Fibroblast of lung (primary cell): ENCODE data around the gene UGDH. TPM values are rescaled to one million over a fixed set of nuclear protein-coding genes. Genes with fewer than 3 reads are reported as not detected.
A peak's percentile ranks its signal among the peaks of the same experiment; 100 is the strongest.

ENCODE experiments used
- DNase-seq, 2 donors: peaks; one replicate each; pipeline versions ENCODE4 v3.0.0 to v3.0.0-alpha.2; 2010; ENCODE audit warnings: low read depth in 2 of 2
- H2AFZ ChIP-seq: 2 replicates; pipeline ENCODE4 v1.5.1; 2012; ENCODE audit warnings: low read length, control low read depth, inconsistent platforms
- H3K27ac ChIP-seq: 2 replicates; pipeline ENCODE4 v1.5.1; 2011; ENCODE audit warnings: low read length, control low read depth; ENCODE audit not compliant: insufficient read depth
- H3K27me3 ChIP-seq: 2 replicates; pipeline ENCODE4 v1.5.1; 2011; ENCODE audit warnings: mild to moderate bottlenecking, low read length; ENCODE audit not compliant: control insufficient read depth, insufficient read depth
- H3K36me3 ChIP-seq: 2 replicates; pipeline ENCODE4 v1.5.1; 2011; ENCODE audit warnings: low read length; ENCODE audit not compliant: control insufficient read depth, insufficient read depth
- H3K4me1 ChIP-seq: 2 replicates; pipeline ENCODE4 v1.5.1; 2011; ENCODE audit warnings: low read length; ENCODE audit not compliant: control insufficient read depth, insufficient read depth; ENCODE audit errors: extremely low read depth
- H3K4me2 ChIP-seq: 2 replicates; pipeline ENCODE4 v1.5.1; 2011; ENCODE audit warnings: low read length, control low read depth; ENCODE audit not compliant: insufficient read depth; ENCODE audit errors: extremely low read depth
- H3K4me3 ChIP-seq, 4 experiments: fragments of 200-600 bp in 1 of 4; sonication (generic) in 1 of 4; replicated peaks in 1 of 4; 2 replicates each; pipeline ENCODE4 v1.5.1; 2011 to 2016; ENCODE audit warnings: low read length in 4 of 4, low read depth in 3 of 4, mild to moderate bottlenecking in 3 of 4, control low read depth in 2 of 4, inconsistent platforms in 1 of 4, mixed read lengths in 1 of 4; ENCODE audit not compliant: insufficient read depth in 1 of 4; ENCODE audit errors: control extremely low read depth in 1 of 4
- H3K79me2 ChIP-seq: 2 replicates; pipeline ENCODE4 v1.5.1; 2012; ENCODE audit warnings: mild to moderate bottlenecking, low read length, inconsistent platforms; ENCODE audit not compliant: control insufficient read depth, insufficient read depth
- H3K9ac ChIP-seq: 2 replicates; pipeline ENCODE4 v1.5.1; 2011; ENCODE audit warnings: mild to moderate bottlenecking, low read length, control low read depth; ENCODE audit not compliant: insufficient read depth
- H3K9me3 ChIP-seq: 2 replicates; pipeline ENCODE4 v1.5.1; 2012; ENCODE audit warnings: low read depth, low read length; ENCODE audit not compliant: control insufficient read depth, insufficient read depth
- H4K20me1 ChIP-seq: 2 replicates; pipeline ENCODE4 v1.5.1; 2011; ENCODE audit warnings: low read length; ENCODE audit not compliant: control insufficient read depth, insufficient read depth; ENCODE audit errors: extremely low read depth
- EZH2 ChIP-seq: IDR thresholded peaks from 2 replicates; pipeline ENCODE4 v1.5.1; 2012; ENCODE audit warnings: low read length, control low read depth, mild to moderate bottlenecking; ENCODE audit errors: missing control alignments
- polyA plus RNA-seq, 2 donors: library from polyadenylated mRNA; depleted of rRNA in 1 of 2; stranded (reverse) in 1 of 2; unstranded in 1 of 2; fragments of >200 nt; gene quantifications; 2 replicates each; pipeline ENCODE4 v1.2.1, GENCODE V29; 2011 to 2012; ENCODE audit warnings: missing spikeins in 1 of 2
- total RNA-seq: library from RNA; depleted of rRNA; stranded (reverse); fragments of >200 nt; gene quantifications from 2 replicates; pipeline ENCODE4 v1.2.1, GENCODE V29; 2014
- TF ChIP-seq, protein P1 (sequence below), 2 donors: IDR thresholded peaks in 1 of 2; conservative IDR thresholded peaks in 1 of 2; 1 replicate in 1 of 2; 2 replicates in 1 of 2; pipeline ENCODE4 v1.5.1; 2011 to 2012; ENCODE audit warnings: low read length in 2 of 2, control low read depth in 1 of 2, inconsistent platforms in 1 of 2, low read depth in 1 of 2, mild to moderate bottlenecking in 1 of 2

Gene UGDH
- total and polyA plus RNA-seq, 2 donors (not counting 1 experiment from before 2014, with no cell fraction given), result 85.9 to 182 TPM

- H3K4me3 ChIP-seq, result no peak overlapping the region
- no peaks in the 10 kb centered on the region for H3K36me3 ChIP-seq
- TF ChIP-seq, protein P1, sequence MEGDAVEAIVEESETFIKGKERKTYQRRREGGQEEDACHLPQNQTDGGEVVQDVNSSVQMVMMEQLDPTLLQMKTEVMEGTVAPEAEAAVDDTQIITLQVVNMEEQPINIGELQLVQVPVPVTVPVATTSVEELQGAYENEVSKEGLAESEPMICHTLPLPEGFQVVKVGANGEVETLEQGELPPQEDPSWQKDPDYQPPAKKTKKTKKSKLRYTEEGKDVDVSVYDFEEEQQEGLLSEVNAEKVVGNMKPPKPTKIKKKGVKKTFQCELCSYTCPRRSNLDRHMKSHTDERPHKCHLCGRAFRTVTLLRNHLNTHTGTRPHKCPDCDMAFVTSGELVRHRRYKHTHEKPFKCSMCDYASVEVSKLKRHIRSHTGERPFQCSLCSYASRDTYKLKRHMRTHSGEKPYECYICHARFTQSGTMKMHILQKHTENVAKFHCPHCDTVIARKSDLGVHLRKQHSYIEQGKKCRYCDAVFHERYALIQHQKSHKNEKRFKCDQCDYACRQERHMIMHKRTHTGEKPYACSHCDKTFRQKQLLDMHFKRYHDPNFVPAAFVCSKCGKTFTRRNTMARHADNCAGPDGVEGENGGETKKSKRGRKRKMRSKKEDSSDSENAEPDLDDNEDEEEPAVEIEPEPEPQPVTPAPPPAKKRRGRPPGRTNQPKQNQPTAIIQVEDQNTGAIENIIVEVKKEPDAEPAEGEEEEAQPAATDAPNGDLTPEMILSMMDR (conservative IDR thresholded peaks at IDR 0.05 in 1 of 2, IDR thresholded peaks at IDR 0.05 in 1 of 2; ENCODE audit: low read depth in 1 of 2, low read length in 2 of 2), result no peak
- TF ChIP-seq EZH2, result no peak
- H3K27me3 ChIP-seq, result no peaks in the 10 kb centered on the region
- no peaks in the 10 kb centered on the region for H3K4me1 ChIP-seq
- no peak overlapping the region for H2AFZ ChIP-seq
- no peak overlapping the region for H3K27ac ChIP-seq
- H4K20me1 ChIP-seq, result no peaks in the 10 kb centered on the region
- no peaks in the 10 kb centered on the region for H3K79me2 ChIP-seq
- H3K4me2 ChIP-seq, result no peak overlapping the region
- no peak overlapping the region for H3K9ac ChIP-seq
- DNase-seq, result no peak
- no peaks in the 10 kb centered on the region for H3K9me3 ChIP-seq
These were observed 56.8 kb downstream of the UGDH start for GRCh38 chr4:39470402-39470801.

- Histone ChIP-seq H4K20me1 (no peaks in the 10 kb centered on the region), H3K27me3 (no peaks in the 10 kb centered on the region), H3K36me3 (no peaks in the 10 kb centered on the region), H2AFZ (peak overlapping the region; percentile 9), H3K9me3 (no peaks in the 10 kb centered on the region), H3K4me3 (no peak overlapping the region), H3K4me1 (no peaks in the 10 kb centered on the region), H3K27ac (no peak overlapping the region), H3K9ac (no peak overlapping the region), H3K4me2 (no peak overlapping the region), H3K79me2 (no peaks in the 10 kb centered on the region)
- peak; percentile 81 to 92 for DNase-seq
- TF ChIP-seq, protein P1 (conservative IDR thresholded peaks at IDR 0.05 in 1 of 2, IDR thresholded peaks at IDR 0.05 in 1 of 2; ENCODE audit: low read depth in 1 of 2, low read length in 2 of 2), result peak; percentile 80 to 91
- no peak for TF ChIP-seq EZH2
These were observed 57.7 kb downstream of the UGDH start for GRCh38 chr4:39469429-39470077.

- no peak overlapping the region for H3K4me3 ChIP-seq
- H3K4me2 ChIP-seq, result no peak overlapping the region
- H3K9me3 ChIP-seq, result no peaks in the 10 kb centered on the region
- H4K20me1 ChIP-seq, result no peaks in the 10 kb centered on the region
- H2AFZ ChIP-seq, result no peak overlapping the region
- DNase-seq, result no peak
- no peaks in the 10 kb centered on the region for H3K4me1 ChIP-seq
- no peak for TF ChIP-seq EZH2
- TF ChIP-seq, protein P1 (conservative IDR thresholded peaks at IDR 0.05 in 1 of 2, IDR thresholded peaks at IDR 0.05 in 1 of 2; ENCODE audit: low read depth in 1 of 2, low read length in 2 of 2), result no peak
- no peak overlapping the region for H3K27ac ChIP-seq
- no peak overlapping the region for H3K9ac ChIP-seq
- no peaks in the 10 kb centered on the region for H3K36me3 ChIP-seq
- H3K79me2 ChIP-seq, result no peaks in the 10 kb centered on the region
- no peaks in the 10 kb centered on the region for H3K27me3 ChIP-seq
These were observed 59.8 kb downstream of the UGDH start for GRCh38 chr4:39467464-39467863.
